Endothelial cell of umbilical vein (primary cell): ENCODE measurements around the gene PREP.

Experiments used
- EZH2 ChIP-seq: IDR thresholded peaks from 2 replicates; pipeline ENCODE4 v1.6.1; 2012; ENCODE audit warnings: borderline replicate concordance, low read depth, mild to moderate bottlenecking, moderate library complexity, low read length, inconsistent platforms; ENCODE audit not compliant: severe bottlenecking
- FOS ChIP-seq: IDR thresholded peaks from 2 replicates; pipeline ENCODE4 v1.6.1; 2011; ENCODE audit warnings: mild to moderate bottlenecking, low read length, moderate library complexity, borderline replicate concordance; ENCODE audit not compliant: insufficient read depth
- GATA2 ChIP-seq: IDR thresholded peaks from 2 replicates; pipeline ENCODE4 v1.7.0; 2011; ENCODE audit warnings: low read depth, mild to moderate bottlenecking, moderate library complexity, mixed read lengths, low read length; ENCODE audit not compliant: insufficient read length, insufficient read depth
- JUN ChIP-seq: IDR thresholded peaks from 2 replicates; pipeline ENCODE4 v1.6.1; 2011; ENCODE audit warnings: borderline replicate concordance, low read depth; ENCODE audit not compliant: insufficient read length, insufficient read depth
- MYC ChIP-seq: IDR thresholded peaks from one replicate; pipeline ENCODE4 v1.6.1; 2011; ENCODE audit warnings: mild to moderate bottlenecking, low read depth, low read length
- POLR2A ChIP-seq: IDR thresholded peaks from 2 replicates; pipeline ENCODE4 v1.6.1; 2012; ENCODE audit warnings: low read depth, mild to moderate bottlenecking, control low read depth, low read length
- POLR2AphosphoS5 ChIP-seq: IDR thresholded peaks from 2 replicates; pipeline ENCODE4 v1.6.1; 2012; ENCODE audit warnings: low read depth, mild to moderate bottlenecking, control low read depth, low read length, moderate library complexity; ENCODE audit not compliant: insufficient read depth
- TF ChIP-seq, protein P1 (sequence below), 2 donors: IDR thresholded peaks; 1 replicate in 1 of 2; 2 replicates in 1 of 2; pipeline ENCODE4 v1.5.1; 2011; ENCODE audit warnings: low read length in 2 of 2, mild to moderate bottlenecking in 2 of 2, moderate library complexity in 2 of 2, control low read depth in 1 of 2, inconsistent platforms in 1 of 2, low read depth in 1 of 2; ENCODE audit not compliant: insufficient read depth in 1 of 2; ENCODE audit errors: extremely low read depth in 1 of 2
- TF ChIP-seq, protein P2 (sequence below): IDR thresholded peaks from 2 replicates; pipeline ENCODE4 v1.6.1; 2011; ENCODE audit not compliant: insufficient read depth, insufficient read length

DNA sequence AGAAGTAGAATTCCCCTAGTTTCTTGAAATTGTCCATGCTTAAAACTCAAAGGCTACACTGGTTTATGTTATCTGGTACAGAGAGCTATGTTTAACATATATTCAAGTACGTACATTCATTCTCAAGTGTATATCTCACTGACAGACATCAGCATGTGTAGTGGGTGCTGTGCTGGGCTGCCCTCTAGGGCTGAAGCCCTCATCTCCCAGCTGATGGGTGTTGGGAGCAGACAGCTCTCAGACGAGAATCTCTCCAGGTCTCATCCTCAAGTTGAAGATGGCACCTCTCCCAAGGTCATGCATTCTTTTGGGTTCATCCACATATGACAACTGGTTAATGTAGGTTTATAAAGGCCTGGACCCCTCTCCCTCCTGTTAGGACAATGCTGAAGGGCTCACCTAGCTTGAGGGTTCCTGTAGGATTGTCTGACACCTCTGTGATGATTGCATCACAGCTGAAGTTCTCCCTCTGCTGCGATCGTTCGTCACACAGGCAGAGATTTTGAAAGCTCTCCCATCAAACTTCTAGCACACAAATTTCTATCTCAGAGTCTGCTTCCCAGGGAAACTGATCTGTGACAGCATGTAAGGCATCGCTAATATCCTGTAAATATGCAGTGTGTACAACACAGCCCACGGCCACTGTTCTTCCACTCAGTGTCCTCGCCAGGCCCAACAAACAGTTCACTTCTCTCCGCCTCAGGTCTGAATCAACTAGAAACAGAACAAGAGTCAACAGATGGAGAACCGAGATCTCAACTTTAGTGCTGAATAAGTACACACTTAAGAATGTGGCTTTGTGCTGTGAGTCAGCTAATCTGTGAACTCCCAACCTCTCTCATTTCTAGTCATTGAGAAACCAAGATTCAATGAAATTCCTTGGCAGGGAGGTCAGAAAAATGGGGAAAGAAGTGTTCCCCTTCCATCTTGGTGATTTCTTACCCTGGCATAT is 43.2 kb downstream of the PREP start:
- peak; percentile 16 for TF ChIP-seq GATA2
- TF ChIP-seq FOS, result no peak
- TF ChIP-seq, protein P1, sequence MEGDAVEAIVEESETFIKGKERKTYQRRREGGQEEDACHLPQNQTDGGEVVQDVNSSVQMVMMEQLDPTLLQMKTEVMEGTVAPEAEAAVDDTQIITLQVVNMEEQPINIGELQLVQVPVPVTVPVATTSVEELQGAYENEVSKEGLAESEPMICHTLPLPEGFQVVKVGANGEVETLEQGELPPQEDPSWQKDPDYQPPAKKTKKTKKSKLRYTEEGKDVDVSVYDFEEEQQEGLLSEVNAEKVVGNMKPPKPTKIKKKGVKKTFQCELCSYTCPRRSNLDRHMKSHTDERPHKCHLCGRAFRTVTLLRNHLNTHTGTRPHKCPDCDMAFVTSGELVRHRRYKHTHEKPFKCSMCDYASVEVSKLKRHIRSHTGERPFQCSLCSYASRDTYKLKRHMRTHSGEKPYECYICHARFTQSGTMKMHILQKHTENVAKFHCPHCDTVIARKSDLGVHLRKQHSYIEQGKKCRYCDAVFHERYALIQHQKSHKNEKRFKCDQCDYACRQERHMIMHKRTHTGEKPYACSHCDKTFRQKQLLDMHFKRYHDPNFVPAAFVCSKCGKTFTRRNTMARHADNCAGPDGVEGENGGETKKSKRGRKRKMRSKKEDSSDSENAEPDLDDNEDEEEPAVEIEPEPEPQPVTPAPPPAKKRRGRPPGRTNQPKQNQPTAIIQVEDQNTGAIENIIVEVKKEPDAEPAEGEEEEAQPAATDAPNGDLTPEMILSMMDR (IDR thresholded peaks at IDR 0.05; ENCODE audit: extremely low read depth in 1 of 2, insufficient read depth in 1 of 2, low read depth in 1 of 2, low read length in 2 of 2), result no peak
- no peak for TF ChIP-seq POLR2A
- no peak for TF ChIP-seq EZH2
- no peak for TF ChIP-seq POLR2AphosphoS5
- no peak for TF ChIP-seq JUN
- TF ChIP-seq, protein P2, sequence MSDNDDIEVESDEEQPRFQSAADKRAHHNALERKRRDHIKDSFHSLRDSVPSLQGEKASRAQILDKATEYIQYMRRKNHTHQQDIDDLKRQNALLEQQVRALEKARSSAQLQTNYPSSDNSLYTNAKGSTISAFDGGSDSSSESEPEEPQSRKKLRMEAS, result no peak
- no peak for TF ChIP-seq MYC
